Muscle layer of colon (tissue), 2 donors: ENCODE measurements around the gene CD2AP.
A peak's percentile ranks its signal among the peaks of the same experiment; 100 is the strongest.
"Not testable (repeated sequence)": the region's sequence is repeated elsewhere in the genome, so short reads cannot be mapped to it uniquely, and the experiment has no call there.

Experiments
- H3K27ac ChIP-seq: one replicate; pipeline ENCODE4 v1.7.0; 2013; ENCODE audit warnings: low read depth, mild to moderate bottlenecking, low read length, moderate library complexity
- H3K27me3 ChIP-seq, 2 donors: one replicate each; pipeline ENCODE4 v1.7.0; 2013; ENCODE audit warnings: low read length in 2 of 2, mild to moderate bottlenecking in 2 of 2; ENCODE audit not compliant: insufficient read depth in 2 of 2, control insufficient read depth in 1 of 2
- H3K36me3 ChIP-seq: one replicate; pipeline ENCODE4 v1.7.0; 2013; ENCODE audit warnings: mild to moderate bottlenecking, low read length; ENCODE audit not compliant: insufficient read depth
- H3K4me1 ChIP-seq: one replicate; pipeline ENCODE4 v1.7.0; 2013; ENCODE audit warnings: mild to moderate bottlenecking, low read length; ENCODE audit not compliant: insufficient read depth
- H3K4me3 ChIP-seq, 2 donors: one replicate each; pipeline ENCODE4 v1.7.0; 2013; ENCODE audit warnings: low read length in 2 of 2, low read depth in 1 of 2, mild to moderate bottlenecking in 1 of 2, moderate library complexity in 1 of 2
- H3K9ac ChIP-seq: one replicate; pipeline ENCODE4 v1.7.0; 2013; ENCODE audit warnings: low read length
- H3K9me3 ChIP-seq: one replicate; pipeline ENCODE4 v1.7.0; 2013; ENCODE audit warnings: mild to moderate bottlenecking, low read length
- donor health status: abdominal sarcoma.
- donor health status: Adenocarcinoma of cecum.

Gene CD2AP

GRCh38 chr6:47471911-47472310, 5.7 kb upstream of the CD2AP start:
- Histone ChIP-seq H3K4me1 (no peaks in the 10 kb centered on the region), H3K27ac (no peak overlapping the region), H3K27me3 (no peaks in the 10 kb centered on the region), H3K36me3 (no peaks in the 10 kb centered on the region), H3K9me3 (no peaks in the 10 kb centered on the region), H3K4me3 (no peak overlapping the region), H3K9ac (no peak overlapping the region)

- no peaks in the 10 kb centered on the region for H3K9me3 ChIP-seq
- no peak overlapping the region for H3K27ac ChIP-seq
- H3K4me1 ChIP-seq = no peaks in the 10 kb centered on the region
- H3K9ac ChIP-seq = no peak overlapping the region
- no peaks in the 10 kb centered on the region for H3K36me3 ChIP-seq
- no peaks in the 10 kb centered on the region for H3K27me3 ChIP-seq
- no peak overlapping the region for H3K4me3 ChIP-seq
These were observed 3.7 kb upstream of the CD2AP start for GRCh38 chr6:47473791-47474346.

GRCh38 chr6:47475319-47475816, 2.2 kb upstream of the CD2AP start:
- Histone ChIP-seq H3K4me1 (peaks cover 12% of the 10 kb centered on the region), H3K9ac (no peak overlapping the region), H3K27me3 (no peaks in the 10 kb centered on the region), H3K9me3 (no peaks in the 10 kb centered on the region), H3K27ac (no peak overlapping the region), H3K4me3 (no peak overlapping the region), H3K36me3 (no peaks in the 10 kb centered on the region)

- Histone ChIP-seq H3K36me3 (no peaks in the 10 kb centered on the region), H3K27me3 (no peaks in the 10 kb centered on the region), H3K27ac (peak overlapping the region; percentile 86), H3K4me3 (peak overlapping the region; percentile 64 to 97), H3K9me3 (no peaks in the 10 kb centered on the region), H3K9ac (peak overlapping the region; percentile 65), H3K4me1 (peaks cover 12% of the 10 kb centered on the region)
These were observed 650 bp upstream of the CD2AP start for GRCh38 chr6:47476781-47477496.

DNA sequence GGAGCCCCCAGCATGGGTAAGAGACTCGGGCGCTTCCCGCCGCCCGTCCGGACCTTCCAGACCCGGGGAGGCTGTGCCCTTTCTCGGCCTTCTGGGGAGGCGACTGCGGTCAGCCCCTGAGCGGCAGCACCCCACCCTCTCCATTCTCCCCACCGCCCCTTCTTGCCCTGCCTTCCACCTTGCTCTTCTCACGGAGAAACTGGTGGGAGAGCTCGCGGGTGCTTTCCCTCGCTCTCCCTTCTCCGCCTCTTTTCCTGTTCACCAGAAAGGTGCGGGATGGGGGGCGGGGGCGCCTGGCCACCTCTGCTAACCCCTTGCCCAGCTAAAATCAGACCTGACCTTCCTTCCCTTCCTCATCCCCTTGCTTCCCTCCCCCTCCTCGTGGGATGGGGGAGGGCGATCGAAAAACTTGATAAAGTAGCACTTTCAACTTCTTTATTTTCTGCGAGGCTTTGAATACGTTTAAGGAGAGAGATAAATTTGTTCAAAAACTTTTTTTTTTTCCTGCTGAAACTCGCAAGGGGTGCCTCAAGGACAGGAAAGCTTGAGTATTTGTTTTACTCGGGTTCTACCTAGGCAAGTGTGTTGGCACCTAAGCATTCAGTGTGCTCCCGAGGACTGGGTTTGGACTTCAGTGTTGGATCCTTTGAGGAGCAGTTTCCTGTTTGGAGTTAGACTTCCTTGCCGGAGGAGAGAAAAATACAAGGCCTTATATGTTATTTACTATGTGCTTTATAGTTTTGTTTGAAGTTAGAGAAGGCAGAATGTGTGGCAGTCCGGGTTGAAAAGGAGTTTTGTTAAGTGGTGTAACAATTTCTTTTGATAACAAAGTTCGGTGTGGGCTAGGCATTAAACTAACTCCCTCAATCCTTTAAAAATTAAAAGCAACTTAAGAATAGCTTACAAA, 897 bp downstream of the CD2AP start:
- peak overlapping the region; percentile 65 for H3K9ac ChIP-seq
- peaks cover 18% of the 10 kb centered on the region for H3K4me1 ChIP-seq
- no peaks in the 10 kb centered on the region for H3K36me3 ChIP-seq
- H3K4me3 ChIP-seq = peak overlapping the region; percentile 64 to 97
- peak overlapping the region; percentile 86 for H3K27ac ChIP-seq
- H3K9me3 ChIP-seq = no peaks in the 10 kb centered on the region
- no peaks in the 10 kb centered on the region for H3K27me3 ChIP-seq

GRCh38 chr6:47479140-47479508, 1.5 kb downstream of the CD2AP start:
- Histone ChIP-seq H3K27me3 (no peaks in the 10 kb centered on the region), H3K27ac (no peak overlapping the region), H3K9ac (peak overlapping the region; percentile 65)

GRCh38 chr6:47479874-47480273, 2.3 kb downstream of the CD2AP start:
- H3K9ac ChIP-seq = no peak overlapping the region
- no peaks in the 10 kb centered on the region for H3K9me3 ChIP-seq
- no peak overlapping the region for H3K27ac ChIP-seq
- H3K4me3 ChIP-seq = peak overlapping the region in 1 of 2 donors; percentile 64
- no peaks in the 10 kb centered on the region for H3K27me3 ChIP-seq
- no peaks in the 10 kb centered on the region for H3K36me3 ChIP-seq
- peaks cover 27% of the 10 kb centered on the region for H3K4me1 ChIP-seq

More at GRCh38 chr6:47479140-47479508, 1.5 kb downstream of the CD2AP start:
- Histone ChIP-seq H3K9me3 (no peaks in the 10 kb centered on the region), H3K36me3 (no peaks in the 10 kb centered on the region), H3K4me1 (peaks cover 25% of the 10 kb centered on the region), H3K4me3 (peak overlapping the region; percentile 64 to 97)

DNA sequence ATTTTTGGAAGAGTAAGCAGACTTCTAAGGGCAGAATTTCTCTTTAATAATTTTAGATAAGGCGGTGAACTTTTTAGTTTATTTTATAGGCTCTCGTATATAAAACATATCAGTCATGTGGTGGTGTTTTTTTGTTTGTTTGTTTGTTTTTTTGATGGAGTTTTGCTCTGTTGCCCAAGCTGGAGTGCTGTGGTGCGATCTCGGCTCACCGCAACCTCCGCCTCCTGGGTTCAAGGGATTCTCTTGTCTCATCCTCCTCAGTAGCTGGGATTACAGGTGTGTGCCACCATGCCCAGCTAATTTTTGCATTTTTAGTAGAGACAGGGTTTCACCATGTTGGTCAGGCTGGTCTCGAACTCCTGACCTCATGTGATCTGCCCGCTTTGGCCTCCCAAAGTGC, 3.6 kb downstream of the CD2AP start:
- H3K27me3 ChIP-seq, H3K9ac ChIP-seq, H3K4me3 ChIP-seq, H3K36me3 ChIP-seq, H3K9me3 ChIP-seq, H3K27ac ChIP-seq: not testable (repeated sequence)
- H3K4me1 ChIP-seq = peaks cover 31% of the 10 kb centered on the region

- peaks cover 32% of the 10 kb centered on the region for H3K4me1 ChIP-seq
- no peak overlapping the region for H3K9ac ChIP-seq
- no peaks in the 10 kb centered on the region for H3K36me3 ChIP-seq
- no peak overlapping the region for H3K27ac ChIP-seq
- no peak overlapping the region for H3K4me3 ChIP-seq
- H3K27me3 ChIP-seq = no peaks in the 10 kb centered on the region
- no peaks in the 10 kb centered on the region for H3K9me3 ChIP-seq
These were observed 4.2 kb downstream of the CD2AP start for GRCh38 chr6:47481806-47482205.

GRCh38 chr6:47483516-47483852, 5.9 kb downstream of the CD2AP start:
- H3K27me3 ChIP-seq = no peaks in the 10 kb centered on the region
- H3K9ac ChIP-seq = no peak overlapping the region
- no peaks in the 10 kb centered on the region for H3K36me3 ChIP-seq
- H3K9me3 ChIP-seq = no peaks in the 10 kb centered on the region
- no peak overlapping the region for H3K4me3 ChIP-seq
- peaks cover 32% of the 10 kb centered on the region for H3K4me1 ChIP-seq
- no peak overlapping the region for H3K27ac ChIP-seq

GRCh38 chr6:47483853-47484546, 6.4 kb downstream of the CD2AP start:
- Histone ChIP-seq H3K9ac (no peak overlapping the region), H3K9me3 (no peaks in the 10 kb centered on the region), H3K27me3 (no peaks in the 10 kb centered on the region), H3K4me1 (peaks cover 31% of the 10 kb centered on the region), H3K36me3 (no peaks in the 10 kb centered on the region), H3K4me3 (no peak overlapping the region), H3K27ac (no peak overlapping the region)
